Measurements from ENCODE around the gene TMEM179. TPM values are rescaled to one million over a fixed set of nuclear protein-coding genes. Genes with fewer than 3 reads are reported as not detected.

Gene TMEM179
- total and polyA plus RNA-seq, 4 donors, result 0.08 to 0.12 (median 0.10) TPM; not detected in 1

GRCh38 chr14:104596451-104596918, 8.1 kb downstream of the TMEM179 start:
- WGBS, 2 donors, result 86 to 90% methylated on average over 11 of the region's 11 CpGs
- DNase-seq, result no peak
- ATAC-seq (ENCODE audit: insufficient read depth, low FRiP score), result no peak
- TF ChIP-seq, protein P1, sequence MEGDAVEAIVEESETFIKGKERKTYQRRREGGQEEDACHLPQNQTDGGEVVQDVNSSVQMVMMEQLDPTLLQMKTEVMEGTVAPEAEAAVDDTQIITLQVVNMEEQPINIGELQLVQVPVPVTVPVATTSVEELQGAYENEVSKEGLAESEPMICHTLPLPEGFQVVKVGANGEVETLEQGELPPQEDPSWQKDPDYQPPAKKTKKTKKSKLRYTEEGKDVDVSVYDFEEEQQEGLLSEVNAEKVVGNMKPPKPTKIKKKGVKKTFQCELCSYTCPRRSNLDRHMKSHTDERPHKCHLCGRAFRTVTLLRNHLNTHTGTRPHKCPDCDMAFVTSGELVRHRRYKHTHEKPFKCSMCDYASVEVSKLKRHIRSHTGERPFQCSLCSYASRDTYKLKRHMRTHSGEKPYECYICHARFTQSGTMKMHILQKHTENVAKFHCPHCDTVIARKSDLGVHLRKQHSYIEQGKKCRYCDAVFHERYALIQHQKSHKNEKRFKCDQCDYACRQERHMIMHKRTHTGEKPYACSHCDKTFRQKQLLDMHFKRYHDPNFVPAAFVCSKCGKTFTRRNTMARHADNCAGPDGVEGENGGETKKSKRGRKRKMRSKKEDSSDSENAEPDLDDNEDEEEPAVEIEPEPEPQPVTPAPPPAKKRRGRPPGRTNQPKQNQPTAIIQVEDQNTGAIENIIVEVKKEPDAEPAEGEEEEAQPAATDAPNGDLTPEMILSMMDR (IDR thresholded peaks at IDR 0.05; ENCODE audit: control extremely low read depth, extremely low read depth), result no peak
- H3K4me3 ChIP-seq, result no peak overlapping the region
- no peak overlapping the region for H3K9ac ChIP-seq (ENCODE audit: insufficient read depth in 1 of 2, low read length in 2 of 2)
- H3K9me3 ChIP-seq (ENCODE audit: control insufficient read depth in 4 of 4, insufficient read depth in 3 of 4, low read length in 3 of 4), result peaks cover 0 to 3% (median 0%) of the 10 kb centered on the region in 4 donors
- H3K27me3 ChIP-seq (ENCODE audit: control insufficient read depth in 3 of 3, insufficient read depth in 3 of 3, low read length in 2 of 3), result peaks cover 0 to 5% (median 0%) of the 10 kb centered on the region in 3 donors
- H3K4me1 ChIP-seq (ENCODE audit: control insufficient read depth in 5 of 5, insufficient read depth in 5 of 5, low read length in 5 of 5), result peaks cover 0 to 12% (median 0%) of the 10 kb centered on the region in 5 donors
- H3K27ac ChIP-seq (ENCODE audit: low read depth in 1 of 2, low read length in 1 of 2), result no peak overlapping the region
- no peaks in the 10 kb centered on the region for H3K36me3 ChIP-seq (ENCODE audit: control insufficient read depth in 4 of 4, insufficient read depth in 4 of 4, low read length in 4 of 4)

GRCh38 chr14:104595911-104596450, 8.6 kb downstream of the TMEM179 start:
- Histone ChIP-seq H3K4me3 (no peak overlapping the region), H3K36me3 (ENCODE audit: control insufficient read depth in 4 of 4, insufficient read depth in 4 of 4, low read length in 4 of 4) (no peaks in the 10 kb centered on the region), H3K9me3 (ENCODE audit: control insufficient read depth in 4 of 4, insufficient read depth in 3 of 4, low read length in 3 of 4) (peaks cover 0 to 3% (median 0%) of the 10 kb centered on the region in 4 donors), H3K27ac (ENCODE audit: low read depth in 1 of 2, low read length in 1 of 2) (no peak overlapping the region), H3K9ac (ENCODE audit: insufficient read depth in 1 of 2, low read length in 2 of 2) (no peak overlapping the region), H3K27me3 (ENCODE audit: control insufficient read depth in 3 of 3, insufficient read depth in 3 of 3, low read length in 2 of 3) (peaks cover 0 to 5% (median 0%) of the 10 kb centered on the region in 3 donors), H3K4me1 (ENCODE audit: control insufficient read depth in 5 of 5, insufficient read depth in 5 of 5, low read length in 5 of 5) (peaks cover 0 to 12% (median 0%) of the 10 kb centered on the region in 5 donors)
- ATAC-seq (ENCODE audit: insufficient read depth, low FRiP score), result no peak
- 75 to 87% methylated on average over 6 of the region's 6 CpGs for WGBS, 2 donors
- TF ChIP-seq, protein P1 (IDR thresholded peaks at IDR 0.05; ENCODE audit: control extremely low read depth, extremely low read depth), result no peak
- DNase-seq, result no peak

GRCh38 chr14:104595116-104595675, 9.4 kb downstream of the TMEM179 start:
- 79 to 83% methylated on average over 12 to 14 of the region's 14 CpGs for WGBS, 2 donors
- H3K27me3 ChIP-seq (ENCODE audit: control insufficient read depth in 3 of 3, insufficient read depth in 3 of 3, low read length in 2 of 3), result peaks cover 0 to 5% (median 0%) of the 10 kb centered on the region in 3 donors
- no peak overlapping the region for H3K4me3 ChIP-seq
- no peak overlapping the region for H3K9ac ChIP-seq (ENCODE audit: insufficient read depth in 1 of 2, low read length in 2 of 2)
- no peak for ATAC-seq (ENCODE audit: insufficient read depth, low FRiP score)
- H3K4me1 ChIP-seq (ENCODE audit: control insufficient read depth in 5 of 5, insufficient read depth in 5 of 5, low read length in 5 of 5), result peaks cover 0 to 9% (median 0%) of the 10 kb centered on the region in 5 donors
- no peaks in the 10 kb centered on the region for H3K9me3 ChIP-seq (ENCODE audit: control insufficient read depth in 4 of 4, insufficient read depth in 3 of 4, low read length in 3 of 4)
- H3K36me3 ChIP-seq (ENCODE audit: control insufficient read depth in 4 of 4, insufficient read depth in 4 of 4, low read length in 4 of 4), result no peaks in the 10 kb centered on the region
- no peak for DNase-seq
- TF ChIP-seq, protein P1 (IDR thresholded peaks at IDR 0.05; ENCODE audit: control extremely low read depth, extremely low read depth), result no peak
- H3K27ac ChIP-seq (ENCODE audit: low read depth in 1 of 2, low read length in 1 of 2), result no peak overlapping the region
